HG03097 (cell line): ENCODE data around the gene NRCAM.
"Not testable (repeated sequence)": the region's sequence is repeated elsewhere in the genome, so short reads cannot be mapped to it uniquely, and the experiment has no call there.

Source experiments
- ATAC-seq: cut with Tn5 transposase; IDR thresholded peaks from one replicate; pipeline ENCODE4 v1.9.1; 2021; ENCODE audit not compliant: unreplicated experiment, low FRiP score

NRCAM gene

DNA sequence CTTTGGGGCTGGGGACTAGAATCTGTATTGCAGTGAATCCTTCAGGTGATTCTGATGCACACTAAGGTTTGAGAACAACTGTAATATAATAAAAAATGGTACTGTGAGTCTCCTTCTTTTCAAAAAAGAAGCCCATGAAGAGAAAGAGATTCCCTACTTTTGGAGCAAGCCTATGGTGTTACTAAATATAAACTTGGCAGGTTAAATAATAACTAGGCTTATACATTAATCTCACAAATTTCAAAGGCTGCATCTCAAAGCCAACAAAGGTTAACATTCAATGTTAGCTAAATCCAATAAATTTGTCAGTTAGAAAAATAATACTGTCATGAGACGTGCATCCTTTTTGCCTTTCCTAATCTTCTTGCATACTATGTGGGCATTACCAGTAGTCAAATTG, 166.4 kb downstream of the NRCAM start:
- ATAC-seq = no peak

DNA sequence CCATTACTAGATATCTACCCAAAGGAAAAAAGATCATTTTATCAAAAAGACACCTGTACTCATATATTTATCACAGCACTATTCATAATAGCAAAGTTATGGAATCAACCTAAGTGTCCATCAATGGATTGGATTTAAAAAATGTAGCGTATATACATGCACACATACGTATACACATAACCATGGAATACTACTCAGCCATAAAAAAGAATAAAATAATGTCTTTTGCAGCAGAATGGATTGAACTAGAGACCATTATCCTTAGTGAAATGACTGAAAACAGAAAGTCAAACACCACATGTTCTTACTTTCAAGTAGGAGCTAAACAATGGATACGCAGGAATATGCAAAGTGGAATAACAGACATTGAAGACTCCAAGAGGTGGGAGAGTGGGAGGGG, 168.4 kb downstream of the NRCAM start:
- no peak for ATAC-seq

DNA sequence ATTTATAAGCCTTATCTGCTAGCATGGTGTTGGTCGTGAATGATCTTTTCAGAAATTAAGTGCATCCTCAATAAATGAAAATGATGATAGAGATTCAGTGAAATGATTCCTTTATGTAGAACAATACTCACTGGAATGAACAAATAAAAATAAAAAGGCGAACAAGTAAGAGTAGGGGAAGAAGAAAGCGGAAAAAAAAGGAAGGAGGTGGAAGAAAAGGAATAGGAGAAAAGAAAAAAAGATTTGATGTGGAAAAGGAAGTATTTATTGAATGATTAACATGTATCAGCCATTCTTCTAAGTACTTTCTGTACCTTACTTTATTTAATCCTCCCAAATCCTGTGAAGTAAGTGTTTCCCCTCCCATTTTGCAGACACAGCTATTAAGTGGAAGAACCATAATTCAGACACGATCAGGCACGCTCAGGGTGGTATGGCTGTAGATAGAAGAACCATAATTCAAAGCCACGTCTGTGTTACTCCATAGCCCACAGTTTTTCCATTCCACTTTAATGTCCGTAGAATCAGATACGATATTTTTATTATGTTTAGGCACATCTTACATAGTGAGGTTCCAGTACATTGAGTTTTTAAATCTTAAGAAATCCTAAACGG, 169.8 kb downstream of the NRCAM start:
- ATAC-seq = no peak

DNA sequence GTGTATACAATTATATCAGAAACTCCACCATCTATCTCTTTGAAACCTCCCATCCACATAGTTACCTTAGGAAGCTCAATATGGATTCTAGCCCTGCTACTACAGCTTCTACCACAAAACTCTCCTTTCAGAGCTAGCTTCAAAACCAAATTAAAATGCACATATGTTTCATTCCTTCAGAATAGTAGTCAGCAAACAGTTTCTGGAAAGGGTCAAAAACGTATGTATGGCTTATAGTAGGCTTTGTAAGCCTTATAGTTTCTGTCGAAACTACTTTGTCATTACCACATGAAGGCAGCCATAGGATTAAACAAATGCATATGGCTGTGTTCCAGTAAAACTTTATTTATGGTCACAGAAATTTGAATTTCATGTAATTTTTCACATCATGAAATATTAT, 170.5 kb downstream of the NRCAM start:
- no peak for ATAC-seq

DNA sequence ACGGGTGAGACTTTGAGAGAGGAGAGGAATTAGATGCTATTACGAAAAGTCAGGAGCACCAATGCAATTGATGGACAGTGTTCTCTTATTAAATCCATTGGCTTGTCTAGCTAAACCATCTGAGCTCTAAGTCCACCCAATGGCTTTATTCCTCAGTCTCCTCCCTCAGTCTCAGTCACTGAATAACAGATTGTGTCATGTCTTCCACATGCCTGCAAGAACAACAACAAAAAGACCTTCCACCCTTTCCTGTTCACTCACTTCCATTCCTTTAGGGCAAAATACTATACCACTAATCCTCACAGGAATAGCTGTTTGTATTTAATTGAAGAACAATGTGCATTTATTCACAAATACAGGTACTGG, 171.2 kb downstream of the NRCAM start:
- ATAC-seq = no peak

DNA sequence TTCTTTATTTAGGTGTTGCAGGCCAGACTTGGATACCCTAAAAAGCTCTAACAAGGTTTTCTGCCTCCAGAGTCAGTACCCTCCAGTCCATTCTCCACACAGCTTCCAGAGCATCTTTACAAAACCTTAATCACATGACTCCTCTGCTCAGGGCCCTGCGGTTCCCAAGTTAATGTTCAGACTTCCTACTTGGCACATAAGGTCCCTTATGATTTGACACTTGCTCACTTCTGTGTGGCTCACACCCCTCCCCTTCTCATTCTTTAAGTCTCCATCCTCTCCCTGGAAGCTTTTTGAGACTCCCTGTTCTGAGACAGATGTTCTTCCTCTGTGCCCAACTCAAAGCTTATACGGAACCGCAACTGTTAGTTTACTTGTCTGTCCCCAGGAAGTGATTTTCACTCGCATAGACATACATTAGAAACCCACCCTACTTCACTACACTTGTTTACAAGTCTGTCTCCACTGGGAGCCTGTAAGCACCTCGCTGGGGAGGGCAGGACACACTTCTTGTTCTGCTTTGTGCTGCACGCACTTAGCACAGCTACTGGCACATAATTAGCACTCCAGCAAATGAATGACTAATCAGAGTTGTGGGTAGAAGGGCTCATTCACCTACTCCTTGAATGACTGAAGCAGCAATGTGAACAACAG, 171.8 kb downstream of the NRCAM start:
- no peak for ATAC-seq

DNA sequence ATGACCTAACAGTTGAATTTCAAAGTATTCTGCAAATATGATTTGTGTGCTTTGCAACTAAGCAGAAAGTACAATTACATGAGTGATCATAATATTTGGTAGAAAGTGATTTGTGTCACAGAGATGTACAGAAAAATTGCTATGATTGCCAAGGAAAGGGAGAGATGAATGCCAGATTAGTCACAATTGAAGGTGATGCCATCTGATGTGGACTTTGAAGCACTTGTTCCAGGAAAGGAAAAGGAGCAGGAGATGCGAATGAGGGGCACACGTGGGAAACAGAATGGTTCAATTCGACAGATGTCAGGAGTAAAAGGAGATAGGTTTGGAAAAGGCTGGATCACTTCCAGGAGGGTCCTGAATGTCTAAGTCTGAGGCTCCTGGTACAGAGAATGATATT, 173.0 kb downstream of the NRCAM start:
- ATAC-seq = no peak

DNA sequence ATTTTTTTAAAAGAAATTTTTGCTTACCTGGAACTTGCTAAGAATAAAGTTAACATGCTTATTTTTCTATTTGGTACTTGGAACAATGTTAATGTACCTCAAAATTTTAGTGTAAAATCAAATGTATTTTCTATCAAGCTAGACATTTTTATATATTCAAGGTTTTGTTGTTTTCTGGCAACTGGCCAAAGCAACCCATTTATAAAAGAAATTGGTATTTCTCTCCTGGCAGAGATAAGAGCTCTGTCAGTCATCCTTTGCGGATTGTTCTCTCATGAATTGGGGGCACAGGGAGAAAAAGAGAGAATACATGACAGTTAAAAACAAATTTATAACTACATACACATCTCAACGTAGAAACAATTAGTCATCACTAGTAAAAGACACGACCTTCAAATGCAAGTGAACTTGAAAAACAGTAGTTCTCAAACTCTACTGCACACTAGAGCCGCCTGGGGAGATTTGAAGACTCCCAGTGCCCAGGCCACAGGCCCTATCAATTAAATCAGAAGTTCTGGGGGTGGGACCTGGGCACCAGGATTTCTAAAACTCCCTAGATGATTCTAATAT, 173.7 kb downstream of the NRCAM start:
- ATAC-seq = no peak

DNA sequence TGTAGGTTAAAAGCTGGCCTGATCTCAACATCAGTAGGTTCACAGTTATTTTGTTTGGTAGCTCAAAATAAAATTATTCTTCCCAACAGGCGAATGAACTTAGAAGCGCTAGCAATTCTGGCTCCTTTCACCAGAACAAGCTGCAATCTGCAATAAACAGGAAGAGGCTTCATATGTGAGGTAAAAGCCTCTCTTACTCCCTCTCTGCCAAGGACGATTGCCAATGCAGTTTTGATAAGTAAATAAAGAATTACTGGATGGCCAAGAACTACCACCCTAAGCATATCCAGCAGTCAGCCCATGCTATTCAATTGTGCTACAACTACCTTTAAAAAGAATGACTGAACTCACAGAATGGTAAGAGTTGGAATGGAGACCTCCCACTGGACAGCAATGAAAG, 176.1 kb downstream of the NRCAM start:
- no peak for ATAC-seq

DNA sequence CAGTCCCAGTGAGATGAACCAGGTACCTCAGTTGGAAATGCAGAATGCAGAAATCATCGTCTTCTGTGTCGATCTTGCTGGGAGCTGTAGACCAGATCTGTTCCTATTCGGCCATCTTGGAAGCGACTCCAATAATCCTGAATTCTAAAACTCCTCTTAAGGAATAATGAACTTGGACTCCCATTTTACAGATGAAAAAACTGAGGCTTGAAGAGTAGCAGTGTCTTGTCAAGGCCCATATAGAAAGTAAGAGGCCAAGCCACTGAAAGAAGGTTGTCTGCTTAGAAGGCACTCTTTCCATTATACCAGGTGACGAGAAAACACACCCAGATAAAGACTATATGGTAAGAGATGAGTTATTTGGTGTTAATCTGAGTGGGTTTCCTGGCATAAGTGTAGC, 177.5 kb downstream of the NRCAM start:
- no peak for ATAC-seq

DNA sequence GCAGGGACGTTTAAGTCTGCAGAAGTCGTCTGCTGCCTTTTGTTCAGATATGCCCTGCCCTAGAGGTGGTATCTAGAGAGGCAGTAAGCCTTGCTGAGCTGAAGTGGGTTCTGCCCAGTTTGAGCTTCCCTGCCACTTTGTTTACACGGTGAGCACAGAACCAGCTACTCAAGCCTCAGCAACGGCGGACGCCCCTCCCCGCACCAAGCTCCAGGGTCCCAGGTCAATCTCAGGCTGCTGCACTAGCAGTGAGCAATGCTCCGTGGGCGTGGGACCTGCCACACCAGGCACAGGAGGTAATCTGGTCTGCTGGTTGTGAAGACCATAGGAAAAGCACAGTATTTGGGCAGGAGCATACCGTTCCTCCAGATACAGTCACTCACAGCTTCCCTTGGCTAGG, 178.0 kb downstream of the NRCAM start:
- ATAC-seq = no peak

DNA sequence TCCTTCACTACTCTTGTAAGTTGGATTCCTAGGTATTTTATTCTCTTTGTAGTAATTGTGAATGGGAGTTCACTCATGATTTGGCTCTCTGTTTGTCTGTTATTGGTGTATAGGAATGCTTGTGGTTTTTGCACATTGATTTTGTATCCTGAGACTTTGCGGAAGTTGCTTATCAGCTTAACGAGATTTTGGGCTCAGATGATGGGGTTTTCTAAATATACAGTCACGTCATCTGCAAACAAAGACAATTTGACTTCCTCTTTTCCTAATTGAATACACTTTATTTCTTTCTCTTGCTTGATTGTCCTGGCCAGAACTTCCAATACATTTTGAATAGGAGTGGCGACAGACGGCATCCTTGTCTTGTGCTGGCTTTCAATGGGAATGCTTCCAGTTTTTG, 181.8 kb downstream of the NRCAM start:
- ATAC-seq = not testable (repeated sequence)

DNA sequence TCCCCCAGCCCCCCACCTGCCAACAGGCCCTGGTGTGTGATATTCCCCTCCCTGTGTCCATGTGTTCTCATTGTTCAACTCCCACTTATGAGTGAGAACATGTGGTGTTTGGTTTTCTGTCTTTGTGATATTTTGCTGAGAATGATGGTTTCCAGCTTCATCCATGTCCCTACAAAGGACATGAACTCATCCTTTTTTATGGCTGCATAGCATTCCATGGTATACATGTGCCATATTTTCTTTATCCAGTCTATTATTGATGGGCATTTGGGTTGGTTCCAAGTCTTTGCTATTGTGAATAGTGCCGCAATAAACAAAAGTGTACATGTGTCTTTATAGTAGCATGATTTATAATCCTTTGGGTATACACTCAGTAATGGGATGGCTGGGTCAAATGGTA, 183.3 kb downstream of the NRCAM start:
- not testable (repeated sequence) for ATAC-seq

DNA sequence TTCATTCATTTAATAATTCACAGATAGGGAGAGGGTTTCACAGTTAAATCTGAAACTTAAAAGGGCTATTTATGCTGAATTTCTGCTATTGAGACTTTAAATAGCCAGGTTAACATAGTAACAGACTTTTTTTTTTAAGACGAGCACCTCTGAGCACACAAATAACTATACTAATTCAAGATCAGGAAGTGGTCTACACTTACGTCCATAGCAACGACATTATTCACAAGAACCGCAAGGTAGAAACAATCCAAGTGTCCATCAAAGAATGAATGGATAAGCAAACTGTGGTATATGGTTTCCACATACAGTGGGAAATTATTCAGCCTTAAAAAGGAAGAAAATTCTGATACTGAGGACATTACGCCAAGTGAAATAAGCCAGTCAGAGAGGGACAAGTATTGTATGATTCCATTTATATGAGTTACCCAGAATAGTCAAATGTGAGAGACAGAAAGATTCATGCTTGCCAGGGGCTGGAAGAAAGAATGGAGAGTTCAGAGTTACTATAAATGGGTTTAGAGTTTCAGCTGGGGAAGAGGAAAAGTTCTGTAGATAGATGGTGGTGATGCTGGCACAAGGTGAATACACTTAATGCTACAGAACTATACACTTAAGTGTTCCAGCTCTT, 185.7 kb downstream of the NRCAM start:
- ATAC-seq = no peak

DNA sequence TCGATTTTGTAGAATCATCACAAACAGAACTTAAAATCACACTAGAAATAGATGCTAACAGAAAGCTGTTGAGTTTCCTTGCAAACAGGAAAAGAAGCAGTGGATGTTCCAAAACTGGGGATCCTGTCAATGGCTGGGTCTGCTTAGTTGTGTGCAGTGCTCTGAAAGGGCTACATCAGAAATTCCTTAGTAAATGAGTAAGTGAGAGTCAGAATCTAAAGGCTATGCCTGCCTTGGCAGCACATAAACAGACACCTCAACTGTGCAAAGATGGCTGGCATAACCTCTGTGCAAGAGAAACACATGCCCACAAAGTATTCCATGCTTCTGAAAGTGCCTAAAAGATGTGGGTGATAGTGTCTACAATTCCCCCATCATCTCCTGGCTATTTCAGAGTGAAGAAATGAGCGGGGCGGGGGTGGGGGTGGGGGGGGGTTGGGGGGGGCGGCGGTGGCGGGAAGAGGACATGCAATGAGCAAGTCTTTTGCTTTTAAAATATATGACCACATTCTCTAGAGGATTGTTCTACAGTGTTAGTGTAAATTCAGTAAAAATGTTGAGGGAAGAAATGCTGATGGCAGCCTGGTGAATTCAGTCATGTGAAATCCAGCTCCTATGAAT, 187.9 kb downstream of the NRCAM start:
- no peak for ATAC-seq

DNA sequence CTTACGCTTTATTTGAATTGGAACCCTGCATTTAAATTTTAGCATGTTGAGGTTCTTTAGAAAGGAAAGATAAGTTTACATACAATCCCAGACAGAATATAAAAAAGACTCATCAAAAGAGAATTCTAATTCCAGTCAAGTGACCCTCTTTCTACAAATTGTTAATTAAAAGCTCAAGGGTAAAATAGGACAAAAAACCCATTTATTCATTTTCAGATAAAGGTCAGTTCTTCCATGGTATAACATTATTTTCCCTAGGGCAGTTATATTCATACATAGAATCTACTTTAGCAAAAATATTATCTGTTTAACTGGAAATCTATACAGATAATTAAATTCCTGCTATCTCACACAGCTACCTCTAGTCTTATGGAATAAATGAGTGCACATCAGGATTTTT, 188.6 kb downstream of the NRCAM start:
- no peak for ATAC-seq

DNA sequence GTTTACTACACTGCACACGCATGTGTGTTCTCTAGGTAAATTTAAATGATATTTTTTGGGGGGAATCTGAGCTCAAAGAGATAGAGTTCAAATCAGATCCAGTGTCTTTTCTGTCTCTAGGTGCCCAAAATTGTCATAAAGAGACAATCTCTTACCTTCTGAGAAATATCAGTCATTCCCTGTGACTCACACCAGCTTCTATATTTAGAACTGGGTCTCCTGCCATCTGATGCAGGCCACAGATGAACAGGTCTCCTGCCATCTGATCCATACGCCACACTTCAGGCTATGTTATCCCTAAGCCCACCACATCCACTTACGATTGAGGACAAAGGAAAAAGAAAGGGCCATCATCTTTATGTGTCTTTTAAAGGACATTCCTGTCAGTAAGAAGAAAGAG, 189.7 kb downstream of the NRCAM start:
- no peak for ATAC-seq

DNA sequence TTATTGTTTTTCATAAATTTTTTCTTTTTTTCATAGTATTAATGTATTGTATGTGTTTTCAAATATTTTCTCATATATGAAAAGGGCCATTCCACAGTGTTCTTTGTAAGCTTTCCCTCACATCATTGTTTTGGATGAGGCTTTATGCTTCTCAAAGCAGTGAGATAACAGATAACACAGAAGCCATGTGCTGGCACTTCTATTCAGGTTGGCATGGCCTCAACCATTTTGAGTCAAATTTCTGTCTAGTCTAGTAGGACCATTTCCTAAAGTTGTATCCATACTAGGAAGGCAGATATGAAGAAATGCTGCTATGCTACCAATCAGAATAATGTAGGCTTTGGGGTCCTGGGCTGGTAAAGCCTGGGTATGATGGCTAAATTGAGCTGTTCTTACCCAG, 190.2 kb downstream of the NRCAM start:
- ATAC-seq = no peak

DNA sequence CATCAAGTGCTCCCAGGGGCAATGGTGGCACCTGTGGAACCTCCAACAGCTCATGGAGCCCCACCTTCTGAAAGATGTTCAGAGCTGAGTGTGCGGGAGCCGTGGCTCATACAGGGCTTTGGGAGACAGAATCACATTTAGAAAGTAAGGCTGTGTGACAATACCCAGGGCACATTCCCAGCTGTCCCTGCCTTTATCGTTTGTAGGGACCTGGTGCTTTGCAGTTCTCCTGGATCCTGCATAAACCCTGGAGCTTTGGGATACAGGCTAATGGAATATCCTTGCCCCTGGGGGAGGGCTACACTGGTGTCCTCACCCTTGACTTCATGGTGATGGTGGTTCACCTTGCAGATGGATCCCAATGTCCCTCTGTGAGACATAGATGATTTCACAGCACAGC, 191.2 kb downstream of the NRCAM start:
- ATAC-seq = no peak

DNA sequence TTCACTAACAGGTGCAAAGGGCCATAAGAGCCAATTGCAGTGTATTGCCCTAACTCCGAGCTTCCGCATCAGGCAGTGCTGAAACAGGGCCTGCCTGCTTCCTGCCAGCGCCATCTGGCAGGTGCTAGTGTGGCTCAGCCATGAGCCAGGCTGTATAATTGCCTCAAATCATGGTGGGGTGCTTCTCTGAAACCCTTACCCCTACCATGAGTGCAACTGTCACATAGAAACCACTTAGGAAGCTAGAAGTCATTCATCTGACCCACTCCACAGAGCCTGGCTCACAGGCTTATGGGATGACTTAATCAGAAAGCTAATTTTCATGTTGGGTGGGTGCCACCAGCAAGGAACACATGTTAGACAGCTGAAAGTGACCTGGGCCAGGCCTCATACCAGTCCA, 192.8 kb downstream of the NRCAM start:
- ATAC-seq = no peak

DNA sequence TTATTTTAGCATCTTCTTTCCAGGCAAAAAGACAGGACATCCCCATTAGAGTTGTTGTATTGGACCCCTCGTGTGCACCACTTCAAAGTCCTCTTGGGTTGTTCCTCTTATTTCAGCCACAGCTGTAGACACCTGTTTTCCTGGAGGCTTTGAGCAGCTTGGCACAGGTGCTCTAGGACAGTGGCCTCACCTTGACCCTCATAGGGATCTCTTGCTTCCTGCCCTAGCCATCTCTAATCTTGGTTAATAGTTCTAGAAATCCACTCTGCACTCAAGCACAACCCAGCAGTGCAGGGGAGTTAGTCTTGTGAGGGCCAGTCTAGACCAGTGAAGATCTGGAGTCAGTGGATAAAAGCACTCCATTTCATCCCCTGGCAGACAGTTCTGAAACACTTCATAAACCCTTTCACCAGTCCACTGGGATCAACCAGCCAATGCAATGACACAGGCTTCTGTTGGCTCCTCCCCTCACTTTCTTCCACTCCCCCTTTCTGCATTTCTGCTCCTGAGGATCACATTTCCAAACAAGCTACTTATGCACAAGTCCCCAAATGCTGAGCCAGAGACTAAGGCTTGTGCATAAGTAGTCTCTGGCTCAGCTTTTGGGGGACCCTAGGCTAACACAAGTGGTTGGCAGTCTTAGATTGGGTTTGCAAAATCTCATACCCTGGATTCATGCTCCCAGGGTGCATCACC, 194.5 kb downstream of the NRCAM start:
- ATAC-seq = no peak
